Osteocyte (in vitro differentiated cells): Measurements from ENCODE around the gene MGST1. TPM values are rescaled to one million over a fixed set of nuclear protein-coding genes. Genes with fewer than 3 reads are reported as not detected.
A peak's percentile ranks its signal among the peaks of the same experiment; 100 is the strongest.

Source experiments
- DNase-seq: peaks from one replicate; pipeline ENCODE4 v3.0.0; 2021; ENCODE audit warnings: mixed read lengths; ENCODE audit not compliant: unreplicated experiment; ENCODE audit errors: extremely low spot score
- H3K27ac Mint-ChIP-seq: one replicate; pipeline ENCODE4 v1.8.0; 2021; ENCODE audit warnings: mild to moderate bottlenecking, mixed read lengths; ENCODE audit not compliant: unreplicated experiment
- H3K27me3 Mint-ChIP-seq: one replicate; pipeline ENCODE4 v1.8.0; 2021; ENCODE audit warnings: mixed read lengths; ENCODE audit not compliant: unreplicated experiment
- H3K36me3 Mint-ChIP-seq: one replicate; pipeline ENCODE4 v1.8.0; 2021; ENCODE audit warnings: mixed read lengths; ENCODE audit not compliant: unreplicated experiment
- H3K4me1 Mint-ChIP-seq: one replicate; pipeline ENCODE4 v1.8.0; 2021; ENCODE audit warnings: mixed read lengths; ENCODE audit not compliant: unreplicated experiment
- H3K4me3 Mint-ChIP-seq: one replicate; pipeline ENCODE4 v1.8.0; 2021; ENCODE audit warnings: mild to moderate bottlenecking, moderate library complexity, mixed read lengths; ENCODE audit not compliant: unreplicated experiment
- H3K9me3 Mint-ChIP-seq: one replicate; pipeline ENCODE4 v1.8.0; 2021; ENCODE audit warnings: mixed read lengths; ENCODE audit not compliant: unreplicated experiment
- CTCF ChIP-seq: fragments of 200-600 bp; sonication (generic); IDR thresholded peaks from 2 replicates; pipeline ENCODE4 v1.5.0; 2021; ENCODE audit warnings: antibody characterized with exemption, mild to moderate bottlenecking, moderate library complexity
- total RNA-seq: library from RNA; stranded (reverse); gene quantifications from 2 replicates; pipeline ENCODE4 v1.2.1, GENCODE V29; 2021

MGST1 gene
- total RNA-seq, 1 donor from 2014 or later, result 17.9 TPM

GRCh38 chr12:16348435-16349130 lies 1.1 kb downstream of the MGST1 start:
- H3K36me3 Mint-ChIP-seq, result no peaks in the 10 kb centered on the region
- TF ChIP-seq CTCF, result no peak
- no peak for DNase-seq
- H3K9me3 Mint-ChIP-seq, result no peaks in the 10 kb centered on the region
- peak overlapping the region; percentile 36 for H3K27ac Mint-ChIP-seq
- H3K4me1 Mint-ChIP-seq, result peaks cover 25% of the 10 kb centered on the region
- no peaks in the 10 kb centered on the region for H3K27me3 Mint-ChIP-seq
- peak overlapping the region; percentile 83 for H3K4me3 Mint-ChIP-seq

GRCh38 chr12:16349131-16349460 lies 1.7 kb downstream of the MGST1 start:
- Mint-ChIP-seq H3K9me3 (no peaks in the 10 kb centered on the region), H3K4me3 (peak overlapping the region; percentile 83), H3K4me1 (peaks cover 25% of the 10 kb centered on the region)

GRCh38 chr12:16350682-16351081 lies 3.2 kb downstream of the MGST1 start:
- no peak for TF ChIP-seq CTCF
- Mint-ChIP-seq H3K4me3 (no peak overlapping the region), H3K9me3 (no peaks in the 10 kb centered on the region), H3K27me3 (no peaks in the 10 kb centered on the region), H3K36me3 (no peaks in the 10 kb centered on the region), H3K4me1 (peaks cover 25% of the 10 kb centered on the region), H3K27ac (no peak overlapping the region)
- DNase-seq, result no peak

More at GRCh38 chr12:16349131-16349460, 1.7 kb downstream of the MGST1 start:
- no peak for DNase-seq
- H3K27me3 Mint-ChIP-seq, result no peaks in the 10 kb centered on the region
- no peaks in the 10 kb centered on the region for H3K36me3 Mint-ChIP-seq
- H3K27ac Mint-ChIP-seq, result peak overlapping the region; percentile 35
- TF ChIP-seq CTCF, result no peak

GRCh38 chr12:16352481-16352880 lies 5.0 kb downstream of the MGST1 start:
- H3K27me3 Mint-ChIP-seq, result no peaks in the 10 kb centered on the region
- H3K9me3 Mint-ChIP-seq, result no peaks in the 10 kb centered on the region
- TF ChIP-seq CTCF, result no peak
- H3K4me1 Mint-ChIP-seq, result peaks cover 20% of the 10 kb centered on the region
- no peak overlapping the region for H3K27ac Mint-ChIP-seq
- H3K36me3 Mint-ChIP-seq, result no peaks in the 10 kb centered on the region
- H3K4me3 Mint-ChIP-seq, result no peak overlapping the region
- no peak for DNase-seq

GRCh38 chr12:16358878-16359277 lies 11.4 kb downstream of the MGST1 start:
- no peaks in the 10 kb centered on the region for H3K36me3 Mint-ChIP-seq
- no peak for TF ChIP-seq CTCF
- no peaks in the 10 kb centered on the region for H3K9me3 Mint-ChIP-seq
- no peaks in the 10 kb centered on the region for H3K27me3 Mint-ChIP-seq
- no peaks in the 10 kb centered on the region for H3K4me1 Mint-ChIP-seq
- H3K27ac Mint-ChIP-seq, result no peak overlapping the region
- no peak for DNase-seq
- H3K4me3 Mint-ChIP-seq, result no peak overlapping the region
